SK-N-SH treated with all-trans-retinoic acid at 6 μM for 48 hours (cell line): Measurements from ENCODE around the gene HSD11B1L.

ENCODE experiments used
- ARNTL ChIP-seq: fragments of 450-650 bp; formaldehyde crosslinking; IDR thresholded peaks from 2 replicates; pipeline ENCODE4 v1.5.0; 2020; ENCODE audit warnings: low read depth, mild to moderate bottlenecking, moderate library complexity, borderline replicate concordance
- GLIS3 ChIP-seq: fragments of 250-450 bp; sonication (Bioruptor Pico); IDR thresholded peaks from 2 replicates; pipeline ENCODE4 v1.5.0; 2020; ENCODE audit warnings: mild to moderate bottlenecking, moderate library complexity
- ISL1 ChIP-seq: fragments of 250-450 bp; sonication (Bioruptor Pico); IDR thresholded peaks from 2 replicates; pipeline ENCODE4 v2.1.2; 2022; ENCODE audit warnings: mild to moderate bottlenecking, moderate library complexity
- OSR1 ChIP-seq: fragments of 250-450 bp; sonication (Bioruptor Pico); IDR thresholded peaks from 2 replicates; pipeline ENCODE4 v1.8.0; 2022; ENCODE audit warnings: moderate library complexity, mild to moderate bottlenecking, inconsistent platforms
- PPARA ChIP-seq: fragments of 250-450 bp; sonication (Bioruptor Pico); IDR thresholded peaks from 2 replicates; pipeline ENCODE4 v1.5.0; 2020; ENCODE audit warnings: mild to moderate bottlenecking, borderline replicate concordance
- RARB ChIP-seq: fragments of 250-450 bp; sonication (Bioruptor Pico); IDR thresholded peaks from 2 replicates; pipeline ENCODE4 v1.8.0; 2021; ENCODE audit warnings: mild to moderate bottlenecking, moderate library complexity
- SNAI2 ChIP-seq: fragments of 250-450 bp; sonication (Bioruptor Pico); IDR thresholded peaks from 2 replicates; pipeline ENCODE4 v1.5.0; 2020; ENCODE audit warnings: mild to moderate bottlenecking, moderate library complexity
- ZFP3 ChIP-seq: fragments of 250-450 bp; sonication (Bioruptor Pico); IDR thresholded peaks from 2 replicates; pipeline ENCODE4 v1.5.0; 2020; ENCODE audit warnings: mild to moderate bottlenecking, moderate library complexity
- ZNF8 ChIP-seq: fragments of 450-650 bp; formaldehyde crosslinking; IDR thresholded peaks from 2 replicates; pipeline ENCODE4 v1.5.0; 2020; ENCODE audit warnings: mild to moderate bottlenecking, moderate library complexity
- TF ChIP-seq, protein P1 (sequence below): fragments of 250-450 bp; sonication (Bioruptor Pico); IDR thresholded peaks from 2 replicates; pipeline ENCODE4 v1.8.0; 2020; ENCODE audit warnings: mild to moderate bottlenecking, moderate library complexity, borderline replicate concordance
- TF ChIP-seq, protein P2 (sequence below): fragments of 250-450 bp; sonication (Bioruptor Pico); IDR thresholded peaks from 2 replicates; pipeline ENCODE4 v1.5.1; 2021; ENCODE audit warnings: mild to moderate bottlenecking, moderate library complexity
- TF ChIP-seq, protein P3 (sequence below): fragments of 250-450 bp; sonication (Bioruptor Pico); IDR thresholded peaks from 2 replicates; pipeline ENCODE4 v1.8.0; 2021; ENCODE audit warnings: low read depth, mild to moderate bottlenecking, moderate library complexity, borderline replicate concordance

- TF ChIP-seq ZFP3 = no peak
- no peak for TF ChIP-seq OSR1
- TF ChIP-seq, protein P1, sequence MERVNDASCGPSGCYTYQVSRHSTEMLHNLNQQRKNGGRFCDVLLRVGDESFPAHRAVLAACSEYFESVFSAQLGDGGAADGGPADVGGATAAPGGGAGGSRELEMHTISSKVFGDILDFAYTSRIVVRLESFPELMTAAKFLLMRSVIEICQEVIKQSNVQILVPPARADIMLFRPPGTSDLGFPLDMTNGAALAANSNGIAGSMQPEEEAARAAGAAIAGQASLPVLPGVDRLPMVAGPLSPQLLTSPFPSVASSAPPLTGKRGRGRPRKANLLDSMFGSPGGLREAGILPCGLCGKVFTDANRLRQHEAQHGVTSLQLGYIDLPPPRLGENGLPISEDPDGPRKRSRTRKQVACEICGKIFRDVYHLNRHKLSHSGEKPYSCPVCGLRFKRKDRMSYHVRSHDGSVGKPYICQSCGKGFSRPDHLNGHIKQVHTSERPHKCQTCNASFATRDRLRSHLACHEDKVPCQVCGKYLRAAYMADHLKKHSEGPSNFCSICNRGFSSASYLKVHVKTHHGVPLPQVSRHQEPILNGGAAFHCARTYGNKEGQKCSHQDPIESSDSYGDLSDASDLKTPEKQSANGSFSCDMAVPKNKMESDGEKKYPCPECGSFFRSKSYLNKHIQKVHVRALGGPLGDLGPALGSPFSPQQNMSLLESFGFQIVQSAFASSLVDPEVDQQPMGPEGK (CRISPR knock-in tag) = no peak
- TF ChIP-seq ISL1 (CRISPR knock-in tag) = no peak
- TF ChIP-seq RARB (CRISPR knock-in tag) = no peak
- no peak for TF ChIP-seq PPARA (CRISPR knock-in tag)
- no peak for TF ChIP-seq SNAI2 (CRISPR knock-in tag)
- no peak for TF ChIP-seq ARNTL (CRISPR knock-in tag)
- TF ChIP-seq GLIS3 = no peak
- TF ChIP-seq ZNF8 (CRISPR knock-in tag) = no peak
- TF ChIP-seq, protein P2, sequence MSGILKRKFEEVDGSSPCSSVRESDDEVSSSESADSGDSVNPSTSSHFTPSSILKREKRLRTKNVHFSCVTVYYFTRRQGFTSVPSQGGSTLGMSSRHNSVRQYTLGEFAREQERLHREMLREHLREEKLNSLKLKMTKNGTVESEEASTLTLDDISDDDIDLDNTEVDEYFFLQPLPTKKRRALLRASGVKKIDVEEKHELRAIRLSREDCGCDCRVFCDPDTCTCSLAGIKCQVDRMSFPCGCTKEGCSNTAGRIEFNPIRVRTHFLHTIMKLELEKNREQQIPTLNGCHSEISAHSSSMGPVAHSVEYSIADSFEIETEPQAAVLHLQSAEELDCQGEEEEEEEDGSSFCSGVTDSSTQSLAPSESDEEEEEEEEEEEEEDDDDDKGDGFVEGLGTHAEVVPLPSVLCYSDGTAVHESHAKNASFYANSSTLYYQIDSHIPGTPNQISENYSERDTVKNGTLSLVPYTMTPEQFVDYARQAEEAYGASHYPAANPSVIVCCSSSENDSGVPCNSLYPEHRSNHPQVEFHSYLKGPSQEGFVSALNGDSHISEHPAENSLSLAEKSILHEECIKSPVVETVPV (CRISPR knock-in tag) = no peak
- TF ChIP-seq, protein P3, sequence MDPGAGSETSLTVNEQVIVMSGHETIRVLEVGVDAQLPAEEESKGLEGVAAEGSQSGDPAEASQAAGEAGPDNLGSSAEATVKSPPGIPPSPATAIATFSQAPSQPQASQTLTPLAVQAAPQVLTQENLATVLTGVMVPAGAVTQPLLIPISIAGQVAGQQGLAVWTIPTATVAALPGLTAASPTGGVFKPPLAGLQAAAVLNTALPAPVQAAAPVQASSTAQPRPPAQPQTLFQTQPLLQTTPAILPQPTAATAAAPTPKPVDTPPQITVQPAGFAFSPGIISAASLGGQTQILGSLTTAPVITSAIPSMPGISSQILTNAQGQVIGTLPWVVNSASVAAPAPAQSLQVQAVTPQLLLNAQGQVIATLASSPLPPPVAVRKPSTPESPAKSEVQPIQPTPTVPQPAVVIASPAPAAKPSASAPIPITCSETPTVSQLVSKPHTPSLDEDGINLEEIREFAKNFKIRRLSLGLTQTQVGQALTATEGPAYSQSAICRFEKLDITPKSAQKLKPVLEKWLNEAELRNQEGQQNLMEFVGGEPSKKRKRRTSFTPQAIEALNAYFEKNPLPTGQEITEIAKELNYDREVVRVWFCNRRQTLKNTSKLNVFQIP = no peak
Observed at GRCh38 chr19:5642204-5642603, 38.6 kb upstream of the HSD11B1L start.
